H9 (cell line): ENCODE results near the gene WDR4. TPM values are rescaled to one million over a fixed set of nuclear protein-coding genes. Genes with fewer than 3 reads are reported as not detected.
A peak's percentile ranks its signal among the peaks of the same experiment; 100 is the strongest.

Experiments used
- DNase-seq: peaks from one replicate; pipeline ENCODE4 v3.0.0-alpha.2; 2017
- H2AFZ ChIP-seq: one replicate; pipeline ENCODE4 v1.6.1; 2013; ENCODE audit warnings: mild to moderate bottlenecking, low read length, control low read depth, moderate library complexity
- H2AK5ac ChIP-seq: 2 replicates; pipeline ENCODE4 v1.6.1; 2013; ENCODE audit warnings: low read length, control low read depth, mixed read lengths; ENCODE audit not compliant: insufficient read length
- H2BK120ac ChIP-seq: one replicate; pipeline ENCODE4 v1.6.1; 2013; ENCODE audit warnings: low read depth, mild to moderate bottlenecking, low read length, control low read depth, inconsistent platforms; ENCODE audit not compliant: poor library complexity, severe bottlenecking
- H2BK12ac ChIP-seq: 2 replicates; pipeline ENCODE4 v1.6.1; 2013; ENCODE audit warnings: low read length, control low read depth, mixed read lengths, low read depth; ENCODE audit not compliant: insufficient read length
- H2BK15ac ChIP-seq: 2 replicates; pipeline ENCODE4 v1.6.1; 2013; ENCODE audit warnings: low read depth, low read length, control low read depth
- H2BK20ac ChIP-seq: one replicate; pipeline ENCODE4 v1.6.1; 2013; ENCODE audit warnings: low read depth, mild to moderate bottlenecking, low read length, control low read depth, inconsistent platforms; ENCODE audit not compliant: poor library complexity, severe bottlenecking
- H2BK5ac ChIP-seq: 2 replicates; pipeline ENCODE4 v1.6.1; 2013; ENCODE audit warnings: low read length, control low read depth, mixed read lengths; ENCODE audit not compliant: insufficient read length
- H3K14ac ChIP-seq: 2 replicates; pipeline ENCODE4 v1.6.1; 2013; ENCODE audit warnings: low read length, control low read depth; ENCODE audit not compliant: insufficient read depth
- H3K18ac ChIP-seq: 2 replicates; pipeline ENCODE4 v1.6.1; 2013; ENCODE audit warnings: low read depth, mild to moderate bottlenecking, mixed read lengths, low read length, control low read depth; ENCODE audit not compliant: insufficient read length
- H3K23ac ChIP-seq: 2 replicates; pipeline ENCODE4 v1.6.1; 2013; ENCODE audit warnings: low read length, control low read depth, mixed read lengths, low read depth; ENCODE audit not compliant: insufficient read length
- H3K23me2 ChIP-seq: 2 replicates; pipeline ENCODE4 v1.6.1; 2013; ENCODE audit warnings: low read depth, mild to moderate bottlenecking, mixed read lengths, low read length, control low read depth; ENCODE audit not compliant: insufficient read length, poor library complexity, severe bottlenecking
- H3K27ac ChIP-seq: 2 replicates; pipeline ENCODE4 v1.5.1; 2013; ENCODE audit warnings: low read length, control low read depth, mixed read lengths, low read depth; ENCODE audit not compliant: insufficient read length
- H3K27me3 ChIP-seq: 2 replicates; pipeline ENCODE4 v1.6.1; 2013; ENCODE audit warnings: low read length, control low read depth, inconsistent platforms; ENCODE audit not compliant: insufficient read depth
- H3K4ac ChIP-seq: 2 replicates; pipeline ENCODE4 v1.6.1; 2013; ENCODE audit warnings: low read depth, mild to moderate bottlenecking, control low read depth, inconsistent platforms, low read length, moderate library complexity
- H3K4me1 ChIP-seq: 2 replicates; pipeline ENCODE4 v1.6.1; 2013; ENCODE audit warnings: low read length, control low read depth, inconsistent platforms; ENCODE audit not compliant: insufficient read depth
- H3K4me2 ChIP-seq: 2 replicates; pipeline ENCODE4 v1.6.1; 2013; ENCODE audit warnings: low read length, control low read depth, mixed read lengths; ENCODE audit not compliant: insufficient read length, insufficient read depth
- H3K56ac ChIP-seq: 2 replicates; pipeline ENCODE4 v1.6.1; 2013; ENCODE audit warnings: low read depth, mild to moderate bottlenecking, mixed read lengths, low read length, control low read depth; ENCODE audit not compliant: insufficient read length
- H3K79me1 ChIP-seq: 2 replicates; pipeline ENCODE4 v1.6.1; 2013; ENCODE audit warnings: low read depth, mild to moderate bottlenecking, moderate library complexity, low read length, control low read depth, inconsistent platforms; ENCODE audit not compliant: insufficient read depth, poor library complexity, severe bottlenecking
- H3K79me2 ChIP-seq: 2 replicates; pipeline ENCODE4 v1.6.1; 2013; ENCODE audit warnings: low read length, control low read depth, inconsistent platforms; ENCODE audit not compliant: insufficient read depth
- H3K9ac ChIP-seq: 2 replicates; pipeline ENCODE4 v1.6.1; 2013; ENCODE audit warnings: low read length, control low read depth, mixed read lengths; ENCODE audit not compliant: insufficient read length; ENCODE audit errors: extremely low read depth
- H3K9me3 ChIP-seq: one replicate; pipeline ENCODE4 v1.6.1; 2013; ENCODE audit warnings: low read depth, low read length, inconsistent platforms; ENCODE audit not compliant: control insufficient read depth
- H3T11ph ChIP-seq: one replicate; pipeline ENCODE4 v1.6.1; 2013; ENCODE audit warnings: mild to moderate bottlenecking, low read length, control low read depth, inconsistent platforms
- H4K20me1 ChIP-seq: one replicate; pipeline ENCODE4 v1.6.1; 2013; ENCODE audit not compliant: control insufficient read depth, insufficient read length, insufficient read depth
- H4K5ac ChIP-seq: 2 replicates; pipeline ENCODE4 v1.6.1; 2013; ENCODE audit warnings: low read depth, mild to moderate bottlenecking, mixed read lengths, low read length, control low read depth; ENCODE audit not compliant: insufficient read length
- H4K8ac ChIP-seq: replicated peaks from 2 replicates; pipeline ENCODE4 v1.6.1; 2013; ENCODE audit warnings: low read length, control low read depth, mixed read lengths, low read depth; ENCODE audit not compliant: insufficient read length
- H4K91ac ChIP-seq: 2 replicates; pipeline ENCODE4 v1.6.1; 2013; ENCODE audit warnings: low read depth, mild to moderate bottlenecking, moderate library complexity, mixed read lengths, low read length, control low read depth; ENCODE audit not compliant: insufficient read length
- H3K27ac Mint-ChIP-seq, 3 experiments: 2 replicates in 2 of 3; 3 replicates in 1 of 3; pipeline ENCODE4 v1.8.0; 2020 to 2021; ENCODE audit warnings: mixed read lengths in 3 of 3, mild to moderate bottlenecking in 1 of 3, moderate library complexity in 1 of 3
- H3K27me3 Mint-ChIP-seq: 2 replicates; pipeline ENCODE4 v1.8.0; 2021; ENCODE audit warnings: low read depth, mild to moderate bottlenecking, moderate library complexity, mixed read lengths
- H3K36me3 Mint-ChIP-seq, 3 experiments: 2 replicates in 2 of 3; 3 replicates in 1 of 3; pipeline ENCODE4 v1.8.0; 2020 to 2021; ENCODE audit warnings: low read depth in 3 of 3, mixed read lengths in 3 of 3; ENCODE audit not compliant: insufficient read depth in 1 of 3
- H3K4me1 Mint-ChIP-seq, 2 experiments: 2 replicates each; pipeline ENCODE4 v1.8.0; 2020; ENCODE audit warnings: mixed read lengths in 2 of 2
- H3K4me3 Mint-ChIP-seq, 2 experiments: 2 replicates in 1 of 2; 3 replicates in 1 of 2; pipeline ENCODE4 v1.8.0; 2020 to 2021; ENCODE audit warnings: mild to moderate bottlenecking in 2 of 2, mixed read lengths in 2 of 2, moderate library complexity in 1 of 2
- H3K9me3 Mint-ChIP-seq, 2 experiments: 2 replicates in 1 of 2; 3 replicates in 1 of 2; pipeline ENCODE4 v1.8.0; 2020; ENCODE audit warnings: mild to moderate bottlenecking in 2 of 2, mixed read lengths in 2 of 2, moderate library complexity in 1 of 2
- WGBS: extraction: QIAGEN DNeasy Blood & Tissue Kit; methylation state at CpG from one replicate; pipeline ENCODE4 v1.1.7; 2013; ENCODE audit warnings: missing lambda C conversion rate, low lambda C conversion rate, mixed read lengths; ENCODE audit not compliant: insufficient read length; ENCODE audit errors: extremely low coverage; 5-methylcytosine and 5-hydroxymethylcytosine counted together
- total RNA-seq: library from RNA; stranded (reverse); gene quantifications from 2 replicates; pipeline ENCODE4 v1.2.1, GENCODE V29; 2021
- TF ChIP-seq, protein P1 (sequence below): fragments of 200-600 bp; sonication (generic); conservative IDR thresholded peaks from 3 replicates; pipeline ENCODE4 v1.8.0; 2021; ENCODE audit warnings: antibody characterized with exemption, mild to moderate bottlenecking

WDR4 gene
- total RNA-seq, 1 experiment from 2014 or later: 54.4 TPM

DNA sequence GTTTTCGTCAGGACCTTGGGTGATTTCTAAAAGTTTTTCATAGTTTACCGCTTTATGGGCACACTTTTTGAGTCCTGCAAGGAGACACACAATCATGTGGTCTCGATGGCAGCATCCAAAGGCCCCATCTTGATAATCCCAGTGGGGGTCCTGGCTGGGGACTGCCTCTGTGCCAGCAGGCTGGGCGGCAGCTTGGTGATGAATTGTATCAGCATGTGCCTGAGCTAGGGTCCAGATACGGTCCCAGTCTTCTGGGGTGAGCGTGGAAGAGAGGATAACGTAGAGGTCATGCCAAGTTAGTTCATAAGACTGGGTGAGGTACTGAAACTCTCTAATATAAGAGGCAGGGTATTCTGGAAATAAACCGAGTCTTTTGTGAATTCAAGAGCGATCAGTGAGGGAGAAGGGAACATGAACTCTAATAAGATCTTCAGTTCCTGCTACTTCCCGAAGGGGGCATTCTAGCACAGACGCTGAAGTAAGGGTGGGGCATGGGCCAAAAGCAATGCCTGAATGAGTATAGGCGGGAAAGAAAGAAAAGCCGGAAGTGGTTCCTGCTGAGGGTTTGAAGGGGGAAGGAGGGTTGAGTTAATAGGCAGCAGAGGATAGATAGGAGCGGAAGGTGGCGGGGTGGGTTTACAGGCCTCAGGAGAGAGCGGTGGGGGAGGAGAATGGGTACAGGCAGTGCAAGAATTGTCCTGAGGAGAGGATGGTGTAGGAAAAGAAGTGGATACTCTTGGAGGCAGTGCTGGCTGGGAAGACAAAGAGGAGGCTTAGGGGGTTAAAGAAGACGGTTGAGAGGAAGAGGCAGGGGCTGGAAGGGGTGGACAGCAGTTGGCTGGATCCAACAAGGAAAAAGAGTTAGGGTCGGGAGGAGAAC is 44.5 kb upstream of the WDR4 start:
- no peak overlapping the region for H2AFZ ChIP-seq
- H3K4me1 ChIP-seq: no peaks in the 10 kb centered on the region; the same call in 1 of the 2 replicates
- peak overlapping the region; percentile 27 for H2BK12ac ChIP-seq
- no peak overlapping the region for H2BK120ac ChIP-seq
- no peak overlapping the region for H2BK15ac ChIP-seq
- peak overlapping the region; percentile 94 for H3K9ac ChIP-seq
- H3K18ac ChIP-seq: peak overlapping the region; percentile 87
- no peak overlapping the region for H3K56ac ChIP-seq
- no peak overlapping the region for H2AK5ac ChIP-seq
- H3K27me3 ChIP-seq: no peaks in the 10 kb centered on the region
- no peaks in the 10 kb centered on the region; the same call in 1 of the 2 replicates for H3K79me2 ChIP-seq
- no peak overlapping the region for H3T11ph ChIP-seq
- H4K5ac ChIP-seq: no peak overlapping the region
- DNase-seq: peak; percentile 93
- TF ChIP-seq, protein P1, sequence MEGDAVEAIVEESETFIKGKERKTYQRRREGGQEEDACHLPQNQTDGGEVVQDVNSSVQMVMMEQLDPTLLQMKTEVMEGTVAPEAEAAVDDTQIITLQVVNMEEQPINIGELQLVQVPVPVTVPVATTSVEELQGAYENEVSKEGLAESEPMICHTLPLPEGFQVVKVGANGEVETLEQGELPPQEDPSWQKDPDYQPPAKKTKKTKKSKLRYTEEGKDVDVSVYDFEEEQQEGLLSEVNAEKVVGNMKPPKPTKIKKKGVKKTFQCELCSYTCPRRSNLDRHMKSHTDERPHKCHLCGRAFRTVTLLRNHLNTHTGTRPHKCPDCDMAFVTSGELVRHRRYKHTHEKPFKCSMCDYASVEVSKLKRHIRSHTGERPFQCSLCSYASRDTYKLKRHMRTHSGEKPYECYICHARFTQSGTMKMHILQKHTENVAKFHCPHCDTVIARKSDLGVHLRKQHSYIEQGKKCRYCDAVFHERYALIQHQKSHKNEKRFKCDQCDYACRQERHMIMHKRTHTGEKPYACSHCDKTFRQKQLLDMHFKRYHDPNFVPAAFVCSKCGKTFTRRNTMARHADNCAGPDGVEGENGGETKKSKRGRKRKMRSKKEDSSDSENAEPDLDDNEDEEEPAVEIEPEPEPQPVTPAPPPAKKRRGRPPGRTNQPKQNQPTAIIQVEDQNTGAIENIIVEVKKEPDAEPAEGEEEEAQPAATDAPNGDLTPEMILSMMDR: peak; percentile 77
- H3K36me3 Mint-ChIP-seq: peaks cover 4 to 7% (median 5%) of the 10 kb centered on the region in 3 experiments; a peak in 5 of 7 replicates
- peak overlapping the region; percentile 70 for H3K4me2 ChIP-seq
- H3K27ac Mint-ChIP-seq: peak overlapping the region; percentile 97 to 99 (median 99)
- no peak overlapping the region for H2BK20ac ChIP-seq
- no peaks in the 10 kb centered on the region for H4K20me1 ChIP-seq
- H3K23me2 ChIP-seq: peaks cover 11% of the 10 kb centered on the region
- no peak overlapping the region for H3K23ac ChIP-seq
- no peak overlapping the region for H4K91ac ChIP-seq
- H2BK5ac ChIP-seq: no peak overlapping the region
- no peak overlapping the region for H3K4ac ChIP-seq
- peaks cover 30 to 31% of the 10 kb centered on the region in 2 experiments for H3K4me1 Mint-ChIP-seq
- H3K79me1 ChIP-seq: no peaks in the 10 kb centered on the region
- H3K9me3 ChIP-seq: no peaks in the 10 kb centered on the region
- H4K8ac ChIP-seq: no peak overlapping the region
- no peaks in the 10 kb centered on the region for H3K9me3 Mint-ChIP-seq
- no CpG with 5 or more reads among the region's 18 CpGs for WGBS
- peaks cover 1% of the 10 kb centered on the region; the same call in 1 of the 2 replicates for H3K27me3 Mint-ChIP-seq
- H3K27ac ChIP-seq: peak overlapping the region; percentile 90
- H3K4me3 Mint-ChIP-seq: peak overlapping the region in 1 of 2 experiments; percentile 71; a peak in 3 of 5 replicates
- no peak overlapping the region; the same call in 1 of the 2 replicates for H3K14ac ChIP-seq
